ENCODE results near the gene TMCO5A. TPM values are rescaled to one million over a fixed set of nuclear protein-coding genes. Genes with fewer than 3 reads are reported as not detected.

The TMCO5A gene
- total RNA-seq, 1 experiment from 2014 or later: not detected

GRCh38 chr15:37931321-37931720 is 3.1 kb upstream of the TMCO5A start:
- no peak overlapping the region for H3K9ac ChIP-seq (ENCODE audit: extremely low read depth, insufficient read length, low read length)
- H4K8ac ChIP-seq (replicated peaks; ENCODE audit: insufficient read length, low read depth, low read length): no peak overlapping the region
- H4K5ac ChIP-seq (ENCODE audit: insufficient read length, low read depth, low read length): no peak overlapping the region
- H2AK5ac ChIP-seq (ENCODE audit: insufficient read length, low read length): no peak overlapping the region
- H3K23me2 ChIP-seq (ENCODE audit: insufficient read length, low read depth, low read length, poor library complexity, severe bottlenecking): no peaks in the 10 kb centered on the region
- no peaks in the 10 kb centered on the region for H3K27me3 Mint-ChIP-seq (ENCODE audit: low read depth)
- H3K27ac Mint-ChIP-seq: no peak overlapping the region
- H2BK20ac ChIP-seq (ENCODE audit: low read depth, low read length, poor library complexity, severe bottlenecking): no peak overlapping the region
- no peaks in the 10 kb centered on the region for H3K27me3 ChIP-seq (ENCODE audit: insufficient read depth, low read length)
- H3K14ac ChIP-seq (ENCODE audit: insufficient read depth, low read length): no peak overlapping the region
- H3K4me1 ChIP-seq (ENCODE audit: insufficient read depth, low read length): no peaks in the 10 kb centered on the region; the same call in 1 of the 2 replicates
- no peak overlapping the region for H2BK12ac ChIP-seq (ENCODE audit: insufficient read length, low read depth, low read length)
- H4K91ac ChIP-seq (ENCODE audit: insufficient read length, low read depth, low read length): no peak overlapping the region
- H3K56ac ChIP-seq (ENCODE audit: insufficient read length, low read depth, low read length): no peak overlapping the region
- no peak for DNase-seq
- no peak overlapping the region for H2AFZ ChIP-seq (ENCODE audit: low read length)
- no peak overlapping the region for H3K4me2 ChIP-seq (ENCODE audit: insufficient read depth, insufficient read length, low read length)
- H2BK5ac ChIP-seq (ENCODE audit: insufficient read length, low read length): no peak overlapping the region
- no peaks in the 10 kb centered on the region for H3K36me3 Mint-ChIP-seq (ENCODE audit: insufficient read depth in 1 of 3, low read depth in 3 of 3)
- no peak overlapping the region for H2BK15ac ChIP-seq (ENCODE audit: low read depth, low read length)
- H3K27ac ChIP-seq (ENCODE audit: insufficient read length, low read depth, low read length): no peak overlapping the region
- H3K18ac ChIP-seq (ENCODE audit: insufficient read length, low read depth, low read length): no peak overlapping the region
- H2BK120ac ChIP-seq (ENCODE audit: low read depth, low read length, poor library complexity, severe bottlenecking): no peak overlapping the region
- no peaks in the 10 kb centered on the region for H3K79me2 ChIP-seq (ENCODE audit: insufficient read depth, low read length)
- no peak overlapping the region for H3K4ac ChIP-seq (ENCODE audit: low read depth, low read length)
- no peak overlapping the region for H3T11ph ChIP-seq (ENCODE audit: low read length)
- H3K9me3 ChIP-seq (ENCODE audit: control insufficient read depth, low read depth, low read length): no peaks in the 10 kb centered on the region
- H4K20me1 ChIP-seq (ENCODE audit: control insufficient read depth, insufficient read depth, insufficient read length): no peaks in the 10 kb centered on the region
- peaks cover 0 to 2% of the 10 kb centered on the region in 2 experiments; a peak in 2 of 4 replicates for H3K4me1 Mint-ChIP-seq
- TF ChIP-seq, protein P1, sequence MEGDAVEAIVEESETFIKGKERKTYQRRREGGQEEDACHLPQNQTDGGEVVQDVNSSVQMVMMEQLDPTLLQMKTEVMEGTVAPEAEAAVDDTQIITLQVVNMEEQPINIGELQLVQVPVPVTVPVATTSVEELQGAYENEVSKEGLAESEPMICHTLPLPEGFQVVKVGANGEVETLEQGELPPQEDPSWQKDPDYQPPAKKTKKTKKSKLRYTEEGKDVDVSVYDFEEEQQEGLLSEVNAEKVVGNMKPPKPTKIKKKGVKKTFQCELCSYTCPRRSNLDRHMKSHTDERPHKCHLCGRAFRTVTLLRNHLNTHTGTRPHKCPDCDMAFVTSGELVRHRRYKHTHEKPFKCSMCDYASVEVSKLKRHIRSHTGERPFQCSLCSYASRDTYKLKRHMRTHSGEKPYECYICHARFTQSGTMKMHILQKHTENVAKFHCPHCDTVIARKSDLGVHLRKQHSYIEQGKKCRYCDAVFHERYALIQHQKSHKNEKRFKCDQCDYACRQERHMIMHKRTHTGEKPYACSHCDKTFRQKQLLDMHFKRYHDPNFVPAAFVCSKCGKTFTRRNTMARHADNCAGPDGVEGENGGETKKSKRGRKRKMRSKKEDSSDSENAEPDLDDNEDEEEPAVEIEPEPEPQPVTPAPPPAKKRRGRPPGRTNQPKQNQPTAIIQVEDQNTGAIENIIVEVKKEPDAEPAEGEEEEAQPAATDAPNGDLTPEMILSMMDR (conservative IDR thresholded peaks at IDR 0.05): no peak
- H3K4me3 Mint-ChIP-seq: no peak overlapping the region
- no peaks in the 10 kb centered on the region for H3K79me1 ChIP-seq (ENCODE audit: insufficient read depth, low read depth, low read length, poor library complexity, severe bottlenecking)
- no peak overlapping the region for H3K23ac ChIP-seq (ENCODE audit: insufficient read length, low read depth, low read length)
- H3K9me3 Mint-ChIP-seq: no peaks in the 10 kb centered on the region

Data from H9 (cell line).